Endodermal cell (in vitro differentiated cells): Measurements from ENCODE around the gene HS3ST3A1. TPM values are rescaled to one million over a fixed set of nuclear protein-coding genes. Genes with fewer than 3 reads are reported as not detected.

Experiments
- DNase-seq: peaks from one replicate; pipeline ENCODE4 v3.0.0-alpha.2; 2017
- H3K27ac ChIP-seq: 2 replicates; pipeline ENCODE4 v1.5.1; 2013; ENCODE audit warnings: mild to moderate bottlenecking, low read depth, low read length, moderate library complexity
- H3K27me3 ChIP-seq: 2 replicates; pipeline ENCODE4 v1.6.1; 2013; ENCODE audit warnings: mild to moderate bottlenecking, low read length, moderate library complexity; ENCODE audit not compliant: insufficient read depth, control insufficient read depth, poor library complexity, severe bottlenecking
- H3K36me3 ChIP-seq: 2 replicates; pipeline ENCODE4 v1.7.0; 2013; ENCODE audit warnings: mild to moderate bottlenecking, low read length, moderate library complexity; ENCODE audit not compliant: control insufficient read depth, insufficient read depth
- H3K4me1 ChIP-seq: one replicate; pipeline ENCODE4 v1.7.0; 2013; ENCODE audit warnings: low read length; ENCODE audit not compliant: control insufficient read depth, insufficient read depth
- H3K4me3 ChIP-seq: 2 replicates; pipeline ENCODE4 v1.5.1; 2013; ENCODE audit warnings: mild to moderate bottlenecking, low read length, moderate library complexity
- H3K9ac ChIP-seq: 2 replicates; pipeline ENCODE4 v1.6.1; 2013; ENCODE audit warnings: mild to moderate bottlenecking, low read length, moderate library complexity; ENCODE audit not compliant: poor library complexity, severe bottlenecking; ENCODE audit errors: extremely low read depth
- H3K9me3 ChIP-seq: 2 replicates; pipeline ENCODE4 v1.6.1; 2013; ENCODE audit warnings: mild to moderate bottlenecking, low read length, moderate library complexity; ENCODE audit not compliant: control insufficient read depth
- H3K27ac Mint-ChIP-seq: 2 replicates; pipeline ENCODE4 v1.8.0; 2020; ENCODE audit warnings: mixed read lengths
- H3K27me3 Mint-ChIP-seq: 2 replicates; pipeline ENCODE4 v1.8.0; 2021; ENCODE audit warnings: mild to moderate bottlenecking, mixed read lengths; ENCODE audit not compliant: insufficient read depth
- H3K36me3 Mint-ChIP-seq: 2 replicates; pipeline ENCODE4 v1.8.0; 2020; ENCODE audit warnings: low read depth, mixed read lengths
- H3K4me1 Mint-ChIP-seq: 2 replicates; pipeline ENCODE4 v1.8.0; 2020; ENCODE audit warnings: mixed read lengths
- H3K4me3 Mint-ChIP-seq: 2 replicates; pipeline ENCODE4 v1.8.0; 2020; ENCODE audit warnings: mild to moderate bottlenecking, moderate library complexity, mixed read lengths
- H3K9me3 Mint-ChIP-seq: 2 replicates; pipeline ENCODE4 v1.8.0; 2020; ENCODE audit warnings: mild to moderate bottlenecking, mixed read lengths
- CTCF ChIP-seq: fragments of 200-600 bp; sonication (generic); conservative IDR thresholded peaks from 2 replicates; pipeline ENCODE4 v1.5.0; 2021; ENCODE audit warnings: antibody characterized with exemption, mild to moderate bottlenecking
- whole genome bisulfite sequencing, 2 experiments: methylation state at CpG; one replicate each; pipeline versions ENCODE4 v1.1.5 to v1.1.7; 2013; ENCODE audit warnings: missing lambda C conversion rate in 2 of 2, mixed read lengths in 1 of 2; ENCODE audit not compliant: insufficient coverage in 1 of 2, insufficient read length in 1 of 2; 5-methylcytosine and 5-hydroxymethylcytosine counted together
- total RNA-seq, 2 donors: library from RNA; stranded (reverse); fragmentation: NEBNext Ultra II Directional in 1 of 2; extraction: Animal tissue kit (Norgen Biotek cat#: 25700) in 1 of 2; gene quantifications; 2 replicates in 1 of 2; 3 replicates in 1 of 2; pipeline ENCODE4 v1.2.1, GENCODE V29; 2021

The HS3ST3A1 gene
- total RNA-seq, 2 donors from 2014 or later = 1.9 to 2.4 TPM

- Mint-ChIP-seq H3K9me3 (no peaks in the 10 kb centered on the region), H3K36me3 (no peaks in the 10 kb centered on the region), H3K27me3 (no peaks in the 10 kb centered on the region), H3K4me3 (no peak overlapping the region), H3K27ac (no peak overlapping the region), H3K4me1 (peaks cover 6% of the 10 kb centered on the region)
- no peaks in the 10 kb centered on the region for H3K27me3 ChIP-seq
- WGBS, 2 experiments = 83 to 93% methylated on average over 2 to 3 of the region's 6 CpGs
- no peaks in the 10 kb centered on the region for H3K9me3 ChIP-seq
- no peak for TF ChIP-seq CTCF
- H3K27ac ChIP-seq = no peak overlapping the region
- H3K9ac ChIP-seq = no peak overlapping the region
- no peak overlapping the region for H3K4me3 ChIP-seq
- no peak for DNase-seq
- no peaks in the 10 kb centered on the region for H3K4me1 ChIP-seq
- no peaks in the 10 kb centered on the region for H3K36me3 ChIP-seq
Measured at GRCh38 chr17:13503526-13503925, 98.2 kb downstream of the HS3ST3A1 start.

DNA sequence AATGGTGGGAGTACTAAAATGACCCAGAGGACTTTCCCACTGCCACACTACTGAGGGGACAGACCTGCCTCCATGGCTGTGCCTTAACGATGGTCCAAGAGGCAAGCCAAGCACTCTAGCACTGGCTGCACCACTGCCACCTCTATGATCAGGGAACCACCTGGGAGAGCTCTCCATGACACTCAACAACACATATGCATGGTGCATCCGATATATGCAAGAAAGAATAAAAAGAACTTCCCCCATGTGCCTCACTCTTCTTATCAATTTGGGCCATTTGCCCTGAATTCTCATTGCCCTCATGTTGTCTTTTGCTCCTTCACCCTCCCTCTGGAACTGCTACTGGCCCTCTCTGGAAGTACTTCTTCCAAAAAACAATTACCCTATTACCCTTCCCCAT, 99.5 kb downstream of the HS3ST3A1 start:
- Histone ChIP-seq H3K27me3 (no peaks in the 10 kb centered on the region), H3K9me3 (no peaks in the 10 kb centered on the region), H3K4me1 (no peaks in the 10 kb centered on the region), H3K9ac (no peak overlapping the region), H3K4me3 (no peak overlapping the region), H3K27ac (no peak overlapping the region), H3K36me3 (no peaks in the 10 kb centered on the region)
- Mint-ChIP-seq H3K4me3 (no peak overlapping the region), H3K27ac (no peak overlapping the region), H3K36me3 (no peaks in the 10 kb centered on the region), H3K9me3 (no peaks in the 10 kb centered on the region), H3K27me3 (no peaks in the 10 kb centered on the region), H3K4me1 (peaks cover 6% of the 10 kb centered on the region)
- WGBS, 2 experiments = 94 to 95% methylated on average over 2 of the region's 2 CpGs
- DNase-seq = no peak
- TF ChIP-seq CTCF = no peak

DNA sequence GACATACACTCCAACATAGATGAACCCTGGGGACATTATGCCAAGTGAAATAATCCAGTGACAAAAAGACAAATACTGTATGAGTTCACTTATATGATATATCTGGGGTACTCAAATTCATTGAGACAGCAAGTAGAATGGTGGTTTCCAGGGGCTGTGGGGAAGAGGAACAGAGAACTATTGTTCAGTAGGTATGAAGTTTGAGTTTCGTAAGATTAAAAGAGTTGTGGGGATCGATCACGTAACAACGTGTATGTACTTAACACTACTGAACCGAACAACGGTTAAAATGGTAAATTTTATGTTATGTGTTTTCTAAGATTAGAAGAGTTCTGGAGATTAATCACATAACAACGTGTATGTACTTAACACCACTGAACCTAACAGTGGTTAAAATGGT, 100.8 kb downstream of the HS3ST3A1 start:
- Histone ChIP-seq H3K9me3 (no peaks in the 10 kb centered on the region), H3K4me1 (no peaks in the 10 kb centered on the region), H3K36me3 (no peaks in the 10 kb centered on the region), H3K27me3 (no peaks in the 10 kb centered on the region), H3K27ac (no peak overlapping the region), H3K4me3 (no peak overlapping the region), H3K9ac (no peak overlapping the region)
- H3K4me1 Mint-ChIP-seq = peaks cover 6% of the 10 kb centered on the region
- no peaks in the 10 kb centered on the region for H3K9me3 Mint-ChIP-seq
- 95 to 98% methylated on average over 5 to 6 of the region's 7 CpGs for WGBS, 2 experiments
- H3K27ac Mint-ChIP-seq = no peak overlapping the region
- no peak overlapping the region for H3K4me3 Mint-ChIP-seq
- TF ChIP-seq CTCF = no peak
- no peaks in the 10 kb centered on the region for H3K36me3 Mint-ChIP-seq
- H3K27me3 Mint-ChIP-seq = no peaks in the 10 kb centered on the region
- DNase-seq = no peak
